Stimulated activated naive CD8-positive, alpha-beta T cell treated with anti-CD3 and anti-CD28 coated beads, Interleukin-15, Interleukin-2, amounts not matched to agents 100 ng/mL and 50 ng/mL, for 24 hours (primary cell): ENCODE data around the gene PSMB8.

Experiments
- H3K27ac Mint-ChIP-seq: one replicate; pipeline ENCODE4 v1.8.0; 2021; ENCODE audit warnings: mild to moderate bottlenecking, mixed read lengths
- H3K27me3 Mint-ChIP-seq: one replicate; pipeline ENCODE4 v1.8.0; 2021; ENCODE audit warnings: mixed read lengths
- H3K36me3 Mint-ChIP-seq: one replicate; pipeline ENCODE4 v1.8.0; 2021; ENCODE audit warnings: low read depth, mixed read lengths
- H3K4me1 Mint-ChIP-seq: one replicate; pipeline ENCODE4 v1.8.0; 2021; ENCODE audit warnings: low read depth, mixed read lengths
- H3K4me3 Mint-ChIP-seq: one replicate; pipeline ENCODE4 v1.8.0; 2021; ENCODE audit warnings: mild to moderate bottlenecking, mixed read lengths
- H3K9me3 Mint-ChIP-seq: one replicate; pipeline ENCODE4 v1.8.0; 2021; ENCODE audit warnings: mixed read lengths

The PSMB8 gene

DNA sequence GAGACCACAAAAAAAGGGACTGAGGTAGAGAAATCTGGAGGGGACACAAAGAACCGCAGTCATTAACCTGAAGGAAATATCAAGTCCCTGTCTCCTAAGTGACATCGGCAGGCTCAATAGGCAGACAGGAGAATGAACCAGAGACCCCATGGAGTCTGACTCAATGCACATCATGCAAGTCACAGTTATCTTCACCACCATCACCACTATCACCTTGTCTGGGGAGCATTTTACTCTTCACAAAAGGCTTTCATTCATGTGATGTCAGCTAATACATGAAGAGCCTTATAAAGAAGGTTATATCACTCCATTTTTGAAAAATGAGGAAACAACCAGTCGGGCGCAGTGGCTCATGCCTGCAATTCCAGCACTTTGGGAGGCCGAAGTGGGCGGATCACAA is 5.3 kb upstream of the PSMB8 start:
- Mint-ChIP-seq H3K36me3 (peaks cover 82% of the 10 kb centered on the region), H3K27me3 (no peaks in the 10 kb centered on the region), H3K4me3 (peak overlapping the region; percentile 99), H3K4me1 (peaks cover 75% of the 10 kb centered on the region), H3K9me3 (no peaks in the 10 kb centered on the region), H3K27ac (peak overlapping the region; percentile 61)

DNA sequence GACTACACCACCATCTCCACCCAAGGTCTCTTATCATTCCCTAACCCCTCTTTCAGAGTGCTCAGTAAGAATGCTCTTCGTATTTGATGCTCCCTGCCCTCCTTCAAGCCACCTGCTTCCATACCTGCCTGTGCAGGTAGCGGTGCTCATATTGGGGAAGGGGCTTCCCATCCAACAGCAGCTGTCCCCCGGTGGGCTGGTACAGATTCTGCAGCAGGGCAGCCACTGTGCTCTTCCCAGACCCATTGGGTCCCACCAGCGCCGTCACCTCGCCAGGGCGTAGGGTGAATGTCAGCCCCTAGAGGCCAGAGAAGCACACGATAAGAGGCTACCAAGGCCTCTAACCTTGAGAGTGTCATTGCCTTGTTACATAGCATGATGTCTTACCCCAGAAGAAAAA is 3.9 kb upstream of the PSMB8 start:
- peak overlapping the region; percentile 61 for H3K27ac Mint-ChIP-seq
- no peaks in the 10 kb centered on the region for H3K27me3 Mint-ChIP-seq
- H3K4me1 Mint-ChIP-seq, result peaks cover 79% of the 10 kb centered on the region
- peaks cover 95% of the 10 kb centered on the region for H3K36me3 Mint-ChIP-seq
- no peaks in the 10 kb centered on the region for H3K9me3 Mint-ChIP-seq
- H3K4me3 Mint-ChIP-seq, result peak overlapping the region; percentile 99

DNA sequence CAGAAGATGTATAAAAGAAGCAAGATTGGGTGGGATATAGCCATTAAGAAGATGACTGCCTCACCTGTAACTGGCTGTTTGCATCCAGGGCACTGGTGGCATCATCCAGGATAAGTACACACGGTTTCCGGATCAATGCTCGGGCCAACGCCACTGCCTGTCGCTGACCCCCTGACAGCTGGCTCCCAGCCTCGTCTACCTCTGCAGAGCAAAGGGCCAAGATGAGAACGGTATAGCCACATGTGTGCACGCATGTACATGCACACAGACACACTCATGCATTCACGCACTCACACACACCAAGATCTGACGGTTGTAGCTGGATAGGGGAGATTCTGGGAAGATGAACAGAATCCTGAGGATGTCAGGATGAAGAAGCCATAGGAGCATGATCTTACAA is 3.2 kb upstream of the PSMB8 start:
- Mint-ChIP-seq H3K4me1 (peaks cover 86% of the 10 kb centered on the region), H3K36me3 (peaks cover 95% of the 10 kb centered on the region), H3K27ac (peak overlapping the region; percentile 61), H3K4me3 (peak overlapping the region; percentile 99), H3K9me3 (no peaks in the 10 kb centered on the region), H3K27me3 (no peaks in the 10 kb centered on the region)

DNA sequence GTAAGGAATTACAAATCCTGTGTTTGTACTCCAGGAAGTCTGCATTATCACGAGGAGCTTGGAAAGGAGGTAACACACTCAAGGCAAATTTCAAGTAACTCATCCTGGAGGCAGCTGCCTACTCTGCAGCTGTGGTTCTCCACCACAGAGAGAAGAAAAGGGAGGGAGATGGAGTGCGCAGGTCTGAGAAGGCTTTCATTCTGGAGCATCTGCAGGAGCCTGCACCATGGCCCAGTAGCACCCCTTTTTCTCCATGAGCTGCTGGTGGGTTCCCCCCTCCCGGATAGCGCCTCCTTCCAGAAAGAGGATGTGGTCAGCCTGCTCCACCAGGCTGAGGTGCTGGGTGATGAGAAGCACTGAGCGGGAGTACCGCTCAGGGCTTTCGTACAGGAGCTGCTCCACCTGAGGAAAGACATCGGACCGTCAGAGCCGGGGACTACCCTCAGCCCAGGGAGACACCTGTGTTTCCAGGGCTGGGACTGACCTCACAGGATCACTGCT is 1.6 kb upstream of the PSMB8 start:
- Mint-ChIP-seq H3K27me3 (no peaks in the 10 kb centered on the region), H3K4me1 (peaks cover 86% of the 10 kb centered on the region), H3K27ac (peak overlapping the region; percentile 99), H3K9me3 (no peaks in the 10 kb centered on the region), H3K4me3 (peak overlapping the region; percentile 99), H3K36me3 (peaks cover 95% of the 10 kb centered on the region)

DNA sequence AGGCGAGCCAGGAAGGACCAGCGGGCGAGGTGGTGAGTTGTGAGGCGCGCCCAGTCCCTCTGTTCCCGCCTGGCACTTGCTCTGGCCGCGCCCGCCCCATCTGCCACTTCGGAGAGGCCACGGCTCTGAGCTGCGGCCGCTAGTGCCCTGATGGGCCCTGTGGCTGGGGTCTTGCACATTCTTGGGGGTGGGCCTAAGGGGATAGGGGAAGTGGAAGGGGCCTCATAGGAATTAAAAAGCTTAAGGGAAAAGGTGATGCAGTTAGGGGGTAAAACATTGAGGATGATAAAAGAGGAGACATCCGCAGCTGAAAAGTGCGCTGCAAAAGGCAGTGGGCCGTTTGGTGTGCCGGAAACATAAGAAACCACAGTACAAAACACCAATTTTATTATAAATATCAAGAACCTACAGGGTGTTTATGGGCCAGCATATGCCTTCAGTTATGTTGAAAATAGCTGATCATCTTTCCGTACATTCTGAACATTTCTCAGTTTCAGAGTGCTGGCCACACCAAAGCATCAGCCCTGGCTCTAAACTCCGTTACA is 1.1 kb upstream of the PSMB8 start:
- Mint-ChIP-seq H3K9me3 (no peaks in the 10 kb centered on the region), H3K36me3 (peaks cover 95% of the 10 kb centered on the region), H3K4me3 (peak overlapping the region; percentile 99), H3K4me1 (peaks cover 86% of the 10 kb centered on the region), H3K27me3 (no peaks in the 10 kb centered on the region), H3K27ac (peak overlapping the region; percentile 99)

DNA sequence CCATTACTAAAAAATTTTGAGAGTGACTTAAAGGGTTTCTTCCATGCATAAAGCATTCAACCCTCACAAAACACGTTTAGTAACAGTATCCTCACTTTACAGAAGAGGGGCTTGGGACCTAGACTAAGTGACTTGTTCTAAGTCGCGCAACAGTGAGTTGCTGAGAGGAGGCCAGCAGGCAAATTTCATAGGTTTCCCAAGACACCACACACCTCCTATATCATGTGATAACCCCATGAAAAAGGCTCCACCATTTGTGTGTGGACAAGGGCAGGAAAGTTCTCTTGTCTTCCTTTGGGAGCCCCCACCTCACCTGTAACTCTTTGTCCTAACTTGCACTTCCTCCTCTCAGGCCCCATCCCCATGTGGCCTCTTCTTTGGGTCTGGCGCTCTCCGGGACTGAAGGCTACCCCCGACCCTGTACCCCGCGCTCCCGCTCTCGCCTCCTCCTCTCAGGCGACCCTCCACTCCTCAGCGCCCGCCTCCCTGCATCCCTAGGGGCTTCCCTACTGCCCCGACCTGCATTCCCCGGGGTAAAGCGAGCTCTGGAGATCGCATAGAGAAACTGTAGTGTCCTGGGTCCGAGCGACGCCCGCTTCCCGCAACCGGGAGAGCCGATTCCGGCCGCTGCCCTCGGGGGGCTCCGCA is 392 bp downstream of the PSMB8 start:
- Mint-ChIP-seq H3K4me1 (peaks cover 85% of the 10 kb centered on the region), H3K4me3 (peak overlapping the region; percentile 99), H3K9me3 (no peaks in the 10 kb centered on the region), H3K27me3 (no peaks in the 10 kb centered on the region), H3K36me3 (peaks cover 87% of the 10 kb centered on the region), H3K27ac (peak overlapping the region; percentile 99)

DNA sequence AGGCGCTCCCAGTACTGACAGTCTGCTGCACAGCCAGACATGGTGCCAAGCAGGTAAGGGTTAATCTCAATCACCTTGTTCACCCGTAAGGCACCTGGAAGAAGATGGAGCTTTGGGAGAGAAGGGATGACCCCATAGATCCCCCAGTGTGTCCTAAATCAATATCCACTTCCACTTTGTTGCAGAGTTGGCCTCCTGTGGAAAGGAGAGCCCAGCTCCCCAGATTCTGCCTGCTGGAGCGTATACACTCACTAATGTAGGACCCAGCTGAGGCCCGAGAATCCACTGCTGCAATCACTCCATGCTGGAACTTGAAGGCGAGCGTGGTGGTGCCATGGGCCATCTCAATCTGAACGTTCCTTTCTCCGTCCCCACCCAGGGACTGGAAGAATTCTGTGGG is 1.2 kb downstream of the PSMB8 start:
- Mint-ChIP-seq H3K36me3 (peaks cover 80% of the 10 kb centered on the region), H3K27ac (peak overlapping the region; percentile 99), H3K4me1 (peaks cover 78% of the 10 kb centered on the region), H3K4me3 (peak overlapping the region; percentile 99), H3K27me3 (no peaks in the 10 kb centered on the region), H3K9me3 (no peaks in the 10 kb centered on the region)

DNA sequence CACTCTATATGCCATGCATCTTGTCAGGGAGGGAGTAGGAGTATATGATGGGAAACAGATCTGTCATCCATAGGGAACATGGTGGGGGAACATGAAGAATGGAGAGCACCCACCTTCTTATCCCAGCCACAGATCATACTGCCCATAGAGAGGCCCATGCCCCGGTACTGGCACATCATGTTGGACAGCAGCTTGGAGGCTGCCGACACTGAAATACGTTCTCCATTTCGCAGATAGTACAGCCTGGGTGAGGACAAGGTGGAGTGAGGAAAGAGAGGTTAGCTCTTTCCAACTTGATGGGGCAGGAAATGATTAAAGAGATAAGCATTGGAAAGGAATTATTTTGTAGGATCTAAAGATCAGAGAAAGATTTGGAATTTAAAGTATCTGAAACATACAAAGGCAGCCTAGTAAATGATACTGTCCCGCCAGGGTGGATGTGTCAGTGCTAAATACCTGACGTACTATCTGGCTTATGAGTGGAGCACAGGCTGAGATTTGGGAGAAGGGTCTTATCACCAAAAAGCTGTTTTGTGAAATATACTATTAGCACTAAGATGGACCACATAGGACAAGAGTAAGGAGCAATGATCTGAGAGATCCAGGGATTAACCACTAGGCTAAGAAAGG is 1.7 kb downstream of the PSMB8 start:
- Mint-ChIP-seq H3K27me3 (no peaks in the 10 kb centered on the region), H3K4me3 (peak overlapping the region; percentile 99), H3K9me3 (no peaks in the 10 kb centered on the region), H3K27ac (peak overlapping the region; percentile 99), H3K36me3 (peaks cover 79% of the 10 kb centered on the region), H3K4me1 (peaks cover 75% of the 10 kb centered on the region)

DNA sequence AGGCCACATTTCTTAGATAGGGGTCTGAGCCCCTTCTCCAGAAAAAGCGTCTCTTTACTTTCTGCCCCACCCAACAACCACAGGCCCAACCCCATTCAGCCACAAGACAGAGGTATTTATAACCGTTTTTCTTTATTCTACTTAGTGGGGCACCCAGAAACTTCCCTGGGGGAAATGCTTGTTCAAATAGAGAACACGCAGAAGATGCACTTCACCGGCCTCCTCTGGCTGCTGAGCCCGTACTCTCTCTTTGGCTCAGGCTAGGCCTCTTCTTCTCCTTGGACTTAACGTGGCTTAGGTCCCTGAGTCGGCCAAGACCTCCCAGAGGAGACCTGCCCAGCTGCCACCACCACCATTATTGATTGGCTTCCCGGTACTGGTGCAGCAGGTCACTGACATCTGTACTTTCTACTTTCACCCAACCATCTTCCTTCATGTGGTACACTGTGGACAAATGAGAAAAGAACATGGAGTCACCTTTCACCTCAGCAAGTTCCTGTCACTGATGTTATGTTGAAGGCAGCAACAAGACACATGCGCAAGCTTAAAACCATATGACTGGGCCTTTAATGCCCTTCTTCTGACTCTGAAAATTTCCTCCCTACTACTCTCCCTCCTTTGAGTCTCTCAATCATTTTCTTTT is 3.1 kb downstream of the PSMB8 start:
- Mint-ChIP-seq H3K36me3 (peaks cover 81% of the 10 kb centered on the region), H3K4me1 (peaks cover 75% of the 10 kb centered on the region), H3K9me3 (no peaks in the 10 kb centered on the region), H3K4me3 (peak overlapping the region; percentile 99), H3K27ac (peak overlapping the region; percentile 99), H3K27me3 (no peaks in the 10 kb centered on the region)

DNA sequence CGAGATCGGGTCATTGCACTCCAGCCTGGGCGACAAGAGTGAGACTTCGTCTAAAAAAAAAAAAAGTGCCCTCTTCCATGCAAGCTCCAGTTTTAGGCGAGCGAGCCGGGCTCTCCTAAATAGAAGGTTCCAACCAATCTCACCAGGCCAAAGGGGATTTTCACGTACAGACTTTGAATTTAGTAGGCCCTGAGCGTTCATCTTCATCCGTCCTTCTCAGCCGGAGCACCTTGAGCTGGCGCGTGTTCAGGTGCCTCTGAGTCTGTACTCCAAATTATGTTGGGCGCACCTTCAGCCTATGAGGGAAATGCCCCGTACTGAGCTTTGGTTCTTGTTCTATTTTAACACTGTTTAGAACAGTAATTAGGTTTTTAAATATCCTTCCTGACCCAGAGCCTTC is 4.5 kb downstream of the PSMB8 start:
- peak overlapping the region; percentile 88 for H3K4me3 Mint-ChIP-seq
- no peaks in the 10 kb centered on the region for H3K9me3 Mint-ChIP-seq
- peak overlapping the region; percentile 99 for H3K27ac Mint-ChIP-seq
- peaks cover 76% of the 10 kb centered on the region for H3K4me1 Mint-ChIP-seq
- no peaks in the 10 kb centered on the region for H3K27me3 Mint-ChIP-seq
- peaks cover 82% of the 10 kb centered on the region for H3K36me3 Mint-ChIP-seq

DNA sequence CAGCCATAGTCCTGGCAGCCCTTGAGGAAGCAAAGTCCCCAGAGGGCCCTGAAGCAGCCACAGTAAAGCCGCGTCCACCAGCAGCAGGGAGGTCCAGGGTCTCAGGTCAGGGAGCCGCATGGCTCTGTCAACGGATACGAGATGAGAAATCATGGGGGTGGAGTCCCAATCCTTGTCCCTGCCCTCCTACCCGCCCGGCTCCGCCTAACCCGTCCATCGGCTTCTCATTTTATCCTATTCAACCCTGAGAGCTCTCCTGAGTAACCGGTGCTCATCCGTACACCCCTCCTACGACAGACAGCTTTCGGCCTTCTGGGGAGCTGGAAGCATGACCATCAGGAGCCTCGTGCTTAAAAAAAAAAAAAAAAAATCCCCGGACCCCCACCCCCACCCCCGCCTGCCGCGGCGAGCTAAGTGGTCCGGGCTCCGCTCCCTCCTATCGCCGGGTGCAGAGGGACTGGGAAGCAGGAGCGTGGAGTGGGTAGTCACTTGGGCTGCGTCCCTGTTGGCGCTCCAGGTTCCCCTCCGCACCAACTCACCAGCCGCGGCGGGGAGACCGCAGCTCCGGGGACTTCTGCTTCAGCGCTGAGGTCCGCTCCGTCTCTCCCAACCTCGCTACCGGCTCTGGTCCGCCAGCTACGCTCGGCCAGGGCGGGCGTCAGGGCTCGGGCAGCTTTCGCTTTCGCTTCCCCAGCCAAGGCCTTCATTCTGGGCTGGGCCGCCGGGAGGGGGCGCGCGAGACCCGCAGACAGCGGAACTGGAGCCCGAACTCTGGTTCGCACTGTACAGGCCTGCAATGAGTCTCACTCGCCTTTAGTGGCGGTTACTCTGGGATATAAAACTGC is 5.5 kb downstream of the PSMB8 start, which contains the start of gene TAP2:
Gene TAP2, minus strand, starts transcription at position 626 of the 845 bp plus-strand sequence. Its CDS starts 506 bp downstream, at position 120.
- H3K9me3 Mint-ChIP-seq, result no peaks in the 10 kb centered on the region
- H3K4me3 Mint-ChIP-seq, result peak within 1 kb of the TSS; percentile 88
- peaks cover 86% of the 10 kb centered on the region for H3K4me1 Mint-ChIP-seq
- no peaks in the 10 kb centered on the region for H3K27me3 Mint-ChIP-seq
- H3K27ac Mint-ChIP-seq, result peak within 1 kb of the TSS; percentile 99
- H3K36me3 Mint-ChIP-seq, result peaks cover 83% of the 10 kb centered on the region

DNA sequence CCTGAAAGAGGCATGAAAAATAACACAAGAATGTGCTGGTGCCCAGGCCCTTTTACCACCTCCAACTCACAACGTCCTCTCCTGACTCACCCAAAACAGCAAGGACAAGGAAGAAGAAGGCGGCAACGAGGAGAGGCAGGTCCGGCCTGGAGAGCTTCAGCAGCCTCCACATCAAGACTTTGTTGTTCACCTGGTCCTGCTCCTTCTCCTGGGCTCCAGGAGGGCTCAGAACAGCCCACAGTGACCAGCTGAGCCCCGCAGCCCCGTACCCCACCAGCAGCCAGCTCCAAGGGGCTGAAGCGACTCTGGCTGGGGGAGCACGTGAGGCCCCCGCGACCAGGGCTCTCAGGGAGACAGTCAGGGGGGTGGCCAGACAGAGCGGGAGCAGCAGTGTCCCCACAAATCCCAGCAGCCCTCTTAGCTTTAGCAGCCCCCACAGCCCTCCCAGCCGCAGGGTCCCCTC is 6.2 kb downstream of the PSMB8 start:
- H3K4me3 Mint-ChIP-seq, result peak overlapping the region; percentile 88
- H3K9me3 Mint-ChIP-seq, result no peaks in the 10 kb centered on the region
- H3K4me1 Mint-ChIP-seq, result peaks cover 87% of the 10 kb centered on the region
- no peaks in the 10 kb centered on the region for H3K27me3 Mint-ChIP-seq
- peaks cover 83% of the 10 kb centered on the region for H3K36me3 Mint-ChIP-seq
- peak overlapping the region; percentile 76 for H3K27ac Mint-ChIP-seq

DNA sequence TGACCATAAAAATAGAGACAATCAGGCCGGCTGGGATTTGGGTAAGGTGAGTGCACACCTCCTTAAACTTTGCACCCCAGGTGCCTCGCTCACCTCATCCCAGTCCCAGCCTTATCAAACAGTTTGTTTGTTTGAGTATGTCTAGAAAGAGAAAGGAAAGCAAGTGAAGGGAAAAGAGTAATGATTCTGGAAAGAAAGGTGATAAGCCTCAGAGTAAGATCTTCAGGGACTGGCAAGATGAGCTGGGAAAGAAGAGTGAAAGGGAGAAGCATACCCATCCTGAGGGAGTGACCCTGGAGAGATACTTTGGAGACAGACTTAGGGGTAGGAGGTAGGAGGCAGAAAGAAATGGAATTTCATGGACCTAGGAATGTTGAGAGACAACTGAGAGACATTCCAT is 7.0 kb downstream of the PSMB8 start:
- H3K4me1 Mint-ChIP-seq, result peaks cover 85% of the 10 kb centered on the region
- peaks cover 83% of the 10 kb centered on the region for H3K36me3 Mint-ChIP-seq
- no peaks in the 10 kb centered on the region for H3K27me3 Mint-ChIP-seq

DNA sequence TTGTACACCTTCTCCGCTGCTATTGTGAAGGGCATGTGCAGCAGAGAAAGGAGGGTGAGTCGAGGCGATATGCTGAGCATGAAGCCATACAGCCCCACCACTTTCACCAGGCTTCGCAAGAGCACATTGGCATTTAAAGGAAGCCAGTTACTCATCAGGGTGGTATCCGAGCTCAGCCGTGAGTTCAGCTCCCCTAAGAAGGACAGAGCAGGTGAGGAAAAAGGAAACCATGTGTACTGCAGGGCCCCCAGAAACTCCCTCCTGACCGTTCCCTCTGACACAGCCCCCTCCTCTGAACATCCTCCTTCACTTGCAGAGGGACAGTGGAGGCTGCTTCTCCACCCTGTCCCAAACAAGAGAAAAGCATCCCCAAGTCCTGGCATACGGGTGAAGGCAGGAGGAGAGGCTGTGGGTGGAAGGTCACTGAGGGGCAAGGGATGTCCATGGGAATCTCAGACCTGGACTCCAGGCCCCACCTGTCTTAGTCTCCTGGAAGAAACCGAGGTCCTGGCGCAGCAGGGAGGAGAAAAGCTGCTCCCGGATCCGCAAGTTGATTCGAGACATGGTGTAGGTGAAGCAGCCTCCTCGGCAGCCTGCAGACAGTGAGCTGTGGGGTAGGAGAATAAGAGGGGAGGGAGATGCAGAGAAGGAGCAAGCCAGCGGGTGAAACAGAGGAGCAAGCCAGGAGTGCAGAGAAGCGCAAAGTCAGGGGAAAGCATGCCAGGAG is 8.5 kb downstream of the PSMB8 start:
- H3K36me3 Mint-ChIP-seq, result peaks cover 83% of the 10 kb centered on the region
- H3K27me3 Mint-ChIP-seq, result no peaks in the 10 kb centered on the region
- peaks cover 80% of the 10 kb centered on the region for H3K4me1 Mint-ChIP-seq
- peak overlapping the region; percentile 76 for H3K27ac Mint-ChIP-seq
- peak overlapping the region; percentile 88 for H3K4me3 Mint-ChIP-seq
- H3K9me3 Mint-ChIP-seq, result no peaks in the 10 kb centered on the region

More for the DNA sequence above, 7.0 kb downstream of the PSMB8 start:
- Mint-ChIP-seq H3K9me3 (no peaks in the 10 kb centered on the region), H3K4me3 (peak overlapping the region; percentile 88), H3K27ac (peak overlapping the region; percentile 76)
